ENCODE measurements around the gene NAA40. TPM values are rescaled to one million over a fixed set of nuclear protein-coding genes. Genes with fewer than 3 reads are reported as not detected.
A peak's percentile ranks its signal among the peaks of the same experiment; 100 is the strongest.

The NAA40 gene
- total and polyA plus RNA-seq, 2 of the 13 experiments (the other 11 are each of a cell fraction or from before 2014, with no cell fraction given), result 11.1 to 17.9 TPM

GRCh38 chr11:63986156-63986931 is 47.5 kb downstream of the NAA40 start, which contains the start of gene OTUB1 (continued):
- TF ChIP-seq HNRNPLL (IDR thresholded peaks at IDR 0.05; ENCODE audit: low read depth, low read length, poor library complexity, severe bottlenecking), result no peak
- TF ChIP-seq, protein P1, sequence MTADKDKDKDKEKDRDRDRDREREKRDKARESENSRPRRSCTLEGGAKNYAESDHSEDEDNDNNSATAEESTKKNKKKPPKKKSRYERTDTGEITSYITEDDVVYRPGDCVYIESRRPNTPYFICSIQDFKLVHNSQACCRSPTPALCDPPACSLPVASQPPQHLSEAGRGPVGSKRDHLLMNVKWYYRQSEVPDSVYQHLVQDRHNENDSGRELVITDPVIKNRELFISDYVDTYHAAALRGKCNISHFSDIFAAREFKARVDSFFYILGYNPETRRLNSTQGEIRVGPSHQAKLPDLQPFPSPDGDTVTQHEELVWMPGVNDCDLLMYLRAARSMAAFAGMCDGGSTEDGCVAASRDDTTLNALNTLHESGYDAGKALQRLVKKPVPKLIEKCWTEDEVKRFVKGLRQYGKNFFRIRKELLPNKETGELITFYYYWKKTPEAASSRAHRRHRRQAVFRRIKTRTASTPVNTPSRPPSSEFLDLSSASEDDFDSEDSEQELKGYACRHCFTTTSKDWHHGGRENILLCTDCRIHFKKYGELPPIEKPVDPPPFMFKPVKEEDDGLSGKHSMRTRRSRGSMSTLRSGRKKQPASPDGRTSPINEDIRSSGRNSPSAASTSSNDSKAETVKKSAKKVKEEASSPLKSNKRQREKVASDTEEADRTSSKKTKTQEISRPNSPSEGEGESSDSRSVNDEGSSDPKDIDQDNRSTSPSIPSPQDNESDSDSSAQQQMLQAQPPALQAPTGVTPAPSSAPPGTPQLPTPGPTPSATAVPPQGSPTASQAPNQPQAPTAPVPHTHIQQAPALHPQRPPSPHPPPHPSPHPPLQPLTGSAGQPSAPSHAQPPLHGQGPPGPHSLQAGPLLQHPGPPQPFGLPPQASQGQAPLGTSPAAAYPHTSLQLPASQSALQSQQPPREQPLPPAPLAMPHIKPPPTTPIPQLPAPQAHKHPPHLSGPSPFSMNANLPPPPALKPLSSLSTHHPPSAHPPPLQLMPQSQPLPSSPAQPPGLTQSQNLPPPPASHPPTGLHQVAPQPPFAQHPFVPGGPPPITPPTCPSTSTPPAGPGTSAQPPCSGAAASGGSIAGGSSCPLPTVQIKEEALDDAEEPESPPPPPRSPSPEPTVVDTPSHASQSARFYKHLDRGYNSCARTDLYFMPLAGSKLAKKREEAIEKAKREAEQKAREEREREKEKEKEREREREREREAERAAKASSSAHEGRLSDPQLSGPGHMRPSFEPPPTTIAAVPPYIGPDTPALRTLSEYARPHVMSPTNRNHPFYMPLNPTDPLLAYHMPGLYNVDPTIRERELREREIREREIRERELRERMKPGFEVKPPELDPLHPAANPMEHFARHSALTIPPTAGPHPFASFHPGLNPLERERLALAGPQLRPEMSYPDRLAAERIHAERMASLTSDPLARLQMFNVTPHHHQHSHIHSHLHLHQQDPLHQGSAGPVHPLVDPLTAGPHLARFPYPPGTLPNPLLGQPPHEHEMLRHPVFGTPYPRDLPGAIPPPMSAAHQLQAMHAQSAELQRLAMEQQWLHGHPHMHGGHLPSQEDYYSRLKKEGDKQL (CRISPR knock-in tag; IDR thresholded peaks at IDR 0.05; ENCODE audit: low read depth), result no peak
- TF ChIP-seq ZNF207 (IDR thresholded peaks at IDR 0.05; ENCODE audit: borderline replicate concordance), result no peak
- TF ChIP-seq, protein P2, sequence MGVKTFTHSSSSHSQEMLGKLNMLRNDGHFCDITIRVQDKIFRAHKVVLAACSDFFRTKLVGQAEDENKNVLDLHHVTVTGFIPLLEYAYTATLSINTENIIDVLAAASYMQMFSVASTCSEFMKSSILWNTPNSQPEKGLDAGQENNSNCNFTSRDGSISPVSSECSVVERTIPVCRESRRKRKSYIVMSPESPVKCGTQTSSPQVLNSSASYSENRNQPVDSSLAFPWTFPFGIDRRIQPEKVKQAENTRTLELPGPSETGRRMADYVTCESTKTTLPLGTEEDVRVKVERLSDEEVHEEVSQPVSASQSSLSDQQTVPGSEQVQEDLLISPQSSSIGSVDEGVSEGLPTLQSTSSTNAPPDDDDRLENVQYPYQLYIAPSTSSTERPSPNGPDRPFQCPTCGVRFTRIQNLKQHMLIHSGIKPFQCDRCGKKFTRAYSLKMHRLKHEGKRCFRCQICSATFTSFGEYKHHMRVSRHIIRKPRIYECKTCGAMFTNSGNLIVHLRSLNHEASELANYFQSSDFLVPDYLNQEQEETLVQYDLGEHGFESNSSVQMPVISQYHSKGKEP (CRISPR knock-in tag; IDR thresholded peaks at IDR 0.05), result no peak
- peak; percentile 59; the same call in 1 of the 2 replicates for TF ChIP-seq HMGXB3 (CRISPR knock-in tag; IDR thresholded peaks at IDR 0.05; ENCODE audit: borderline replicate concordance)
- TF ChIP-seq YY1 (IDR thresholded peaks at IDR 0.05; ENCODE audit: insufficient read depth, insufficient replicate concordance, low read depth, low read length), result peak; percentile 96
- TF ChIP-seq FOXP1 (IDR thresholded peaks at IDR 0.05), result no peak
- no peak for TF ChIP-seq FOXP1 (CRISPR knock-in tag; IDR thresholded peaks at IDR 0.05)
- no peak for TF ChIP-seq ZNF451 (CRISPR knock-in tag; IDR thresholded peaks at IDR 0.05)
- TF ChIP-seq JDP2 (CRISPR knock-in tag; IDR thresholded peaks at IDR 0.05; ENCODE audit: borderline replicate concordance), result no peak
- TF ChIP-seq ZBTB20 (CRISPR knock-in tag; IDR thresholded peaks at IDR 0.05; ENCODE audit: borderline replicate concordance, low read depth), result no peak
- no peak for TF ChIP-seq ZSCAN9 (CRISPR knock-in tag; IDR thresholded peaks at IDR 0.05; ENCODE audit: borderline replicate concordance)
- TF ChIP-seq MYNN (CRISPR knock-in tag; IDR thresholded peaks at IDR 0.05; ENCODE audit: low read depth), result peak; percentile 81; the same call in 1 of the 2 replicates
- no peak for TF ChIP-seq PAX8 (CRISPR knock-in tag; IDR thresholded peaks at IDR 0.05; ENCODE audit: borderline replicate concordance)
- TF ChIP-seq NFRKB (IDR thresholded peaks at IDR 0.05), result 0 out of 2 replicates have a peak, but pooled peaks have one; percentile 47
- TF ChIP-seq SMAD1 (CRISPR knock-in tag; IDR thresholded peaks at IDR 0.05; ENCODE audit: borderline replicate concordance, low read depth), result no peak
- peak; percentile 91 for TF ChIP-seq IKZF5 (CRISPR knock-in tag; IDR thresholded peaks at IDR 0.05)
